HG02642 (cell line): Measurements from ENCODE around the gene BMP10.

Experiments used
- ATAC-seq: cut with Tn5 transposase; IDR thresholded peaks from one replicate; pipeline ENCODE4 v1.9.1; 2021; ENCODE audit warnings: mild to moderate bottlenecking; ENCODE audit not compliant: unreplicated experiment, poor library complexity

BMP10 gene

GRCh38 chr2:68855550-68855949, 15.6 kb downstream of the BMP10 start:
- ATAC-seq: no peak

DNA sequence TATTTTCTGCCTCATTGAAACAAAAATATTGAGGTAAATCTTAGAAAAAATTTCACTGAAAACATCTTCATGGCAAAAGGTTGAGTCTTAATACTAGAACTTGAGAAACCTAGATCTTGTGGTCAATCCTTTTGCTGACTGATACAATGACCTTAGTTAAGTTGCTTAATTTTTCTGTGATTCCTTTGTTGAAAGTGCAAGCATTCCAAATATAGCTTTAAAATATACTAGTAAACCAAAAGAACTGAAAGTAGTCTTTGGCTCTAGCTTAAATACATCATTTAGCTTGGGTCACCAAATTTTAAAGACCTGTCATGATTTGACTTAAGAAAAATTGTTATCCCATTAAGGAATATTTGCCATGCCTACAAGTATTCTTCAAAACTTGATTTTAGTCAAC, 16.7 kb downstream of the BMP10 start:
- no peak for ATAC-seq

DNA sequence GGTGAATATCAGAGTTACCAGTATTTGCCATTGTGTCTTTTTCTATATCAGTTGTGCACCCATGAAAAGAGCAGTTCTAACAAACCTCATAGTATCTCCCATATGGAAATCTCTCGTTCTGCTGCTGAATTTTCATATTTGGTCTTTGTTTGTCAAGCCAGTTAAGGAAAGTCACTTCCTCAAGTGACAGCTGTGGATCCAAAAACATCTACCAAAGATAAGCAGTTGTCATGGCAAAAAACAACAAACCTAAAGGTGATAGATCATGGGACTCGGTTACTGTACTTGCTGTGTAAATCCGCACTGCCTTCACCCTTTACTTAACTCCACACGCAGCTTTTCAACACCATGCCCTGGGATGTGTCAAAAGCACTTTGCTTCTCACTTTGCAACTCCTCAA, 17.3 kb downstream of the BMP10 start:
- no peak for ATAC-seq

DNA sequence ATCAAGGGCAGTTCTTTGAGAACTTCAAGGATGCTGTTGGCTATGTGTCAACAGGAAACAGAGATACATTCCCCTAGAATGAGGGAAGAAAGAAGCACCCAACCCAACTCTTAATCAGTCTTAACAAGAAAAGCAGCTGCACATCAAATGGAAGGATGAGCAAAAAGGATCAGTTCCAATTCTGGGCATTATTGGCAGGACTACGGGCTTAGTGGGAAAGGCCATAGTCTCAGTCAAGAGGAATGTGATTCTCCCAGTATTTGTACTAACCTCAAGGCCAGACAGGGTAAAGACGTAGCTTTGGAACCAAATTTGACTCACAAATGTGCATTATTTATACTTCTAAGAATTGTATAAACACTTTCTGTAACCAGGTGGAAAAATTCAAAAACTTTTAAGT, 18.2 kb downstream of the BMP10 start:
- no peak for ATAC-seq

DNA sequence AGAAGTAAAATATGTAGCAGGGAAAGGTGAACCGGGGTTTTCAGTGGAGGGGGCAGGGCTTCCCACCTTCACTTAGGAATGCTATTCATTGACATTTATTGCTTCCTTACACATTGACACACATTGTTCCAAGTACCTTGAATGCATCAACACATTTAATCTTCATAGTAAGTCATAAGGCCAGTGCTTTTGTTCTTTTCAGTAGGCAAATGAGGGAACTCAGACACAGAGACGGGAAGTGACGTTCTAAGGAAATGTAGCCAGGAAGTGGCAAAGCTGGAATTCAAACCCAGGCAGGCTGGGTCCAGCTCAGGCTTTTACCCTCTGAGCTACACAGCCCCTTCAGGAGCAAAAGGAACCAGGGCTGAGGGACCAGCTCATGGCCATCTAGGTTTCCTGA, 20.7 kb downstream of the BMP10 start:
- ATAC-seq: no peak

DNA sequence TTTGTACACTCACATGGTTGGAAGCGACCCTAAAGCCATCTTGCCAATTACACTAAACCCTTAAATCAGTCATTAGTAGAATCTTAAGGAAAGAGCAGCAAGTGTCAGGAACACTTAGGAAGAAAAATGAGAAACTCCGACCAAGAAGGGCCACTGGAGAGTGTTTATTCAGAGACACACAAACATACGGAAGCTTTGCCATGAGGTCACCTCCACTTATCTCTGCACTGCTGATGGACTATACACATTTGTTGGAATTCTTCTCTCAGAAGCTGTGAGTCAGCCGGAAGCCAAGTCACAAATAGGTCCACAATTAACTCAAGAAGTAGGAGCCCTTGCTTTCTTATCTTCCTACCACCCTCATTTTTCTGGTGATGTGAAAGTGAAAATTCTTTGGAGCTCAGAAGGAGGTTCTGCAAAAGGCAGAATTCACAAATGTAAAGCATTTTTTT, 21.6 kb downstream of the BMP10 start:
- no peak for ATAC-seq

- ATAC-seq: no peak
Measured at GRCh38 chr2:68847751-68848150, 23.4 kb downstream of the BMP10 start.

DNA sequence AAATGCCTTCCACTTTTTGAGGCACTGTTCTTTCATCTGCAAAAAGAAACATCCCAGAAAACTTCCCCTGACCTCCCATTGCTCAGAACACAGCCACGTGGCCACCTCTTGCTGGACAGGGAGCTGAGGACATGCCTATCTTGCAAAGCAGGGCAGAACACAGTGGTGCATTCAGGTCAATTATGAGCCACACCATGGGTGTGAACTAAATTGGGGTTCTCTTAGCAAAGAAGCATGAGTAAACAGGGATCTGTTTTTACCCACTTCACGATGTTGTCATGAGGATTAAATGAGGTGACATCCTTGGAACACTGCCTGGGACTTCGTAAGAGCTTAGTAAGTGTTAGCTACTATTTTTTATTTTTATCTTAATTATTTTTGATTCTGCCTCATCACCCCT, 25.1 kb downstream of the BMP10 start:
- ATAC-seq: no peak

DNA sequence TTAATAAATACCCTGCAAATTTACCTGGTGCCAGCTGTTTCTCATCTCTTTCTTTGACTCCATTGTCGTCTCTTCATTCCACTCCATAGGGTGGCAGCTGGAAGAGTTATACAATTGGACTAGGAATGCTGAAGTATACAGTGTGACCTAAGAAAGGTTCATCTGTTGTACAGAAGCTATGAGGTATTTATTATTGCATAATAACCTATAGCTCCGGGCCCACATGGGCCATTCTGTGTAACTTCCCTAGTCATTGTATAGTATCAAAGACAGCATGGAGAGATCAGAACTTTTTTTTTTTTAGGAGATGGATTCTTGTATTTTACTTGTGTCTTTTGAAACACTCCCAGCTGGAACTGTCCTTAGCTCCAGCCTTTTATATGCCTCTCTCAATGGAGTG, 26.2 kb downstream of the BMP10 start:
- no peak for ATAC-seq

DNA sequence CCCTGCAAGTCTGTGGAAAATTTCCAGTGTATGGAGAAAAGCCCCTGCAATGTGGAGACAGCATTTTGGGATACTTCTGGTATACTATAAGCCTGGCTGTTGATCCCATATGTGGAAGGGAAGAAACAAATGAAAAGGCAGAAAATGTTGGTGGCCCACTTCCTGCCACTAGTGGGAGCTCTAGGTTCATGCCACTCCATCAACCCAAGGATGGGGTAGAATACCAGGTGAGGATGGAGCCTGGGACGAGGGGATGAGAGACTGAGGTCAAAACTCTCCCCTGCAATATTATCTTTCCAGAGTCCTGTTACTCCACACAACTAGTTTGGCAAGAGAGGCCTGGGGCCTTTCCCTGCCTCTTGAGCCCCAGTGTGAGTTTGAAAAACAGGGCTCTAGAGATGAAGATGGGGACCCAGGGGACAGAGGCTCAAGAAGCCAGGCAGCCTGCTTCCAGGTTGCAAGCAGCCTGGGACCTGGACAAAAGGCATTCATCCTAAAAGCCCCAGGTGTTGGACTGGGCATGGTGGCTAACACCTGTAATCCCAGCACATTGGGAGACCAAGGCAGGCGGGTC, 31.9 kb downstream of the BMP10 start:
- ATAC-seq: no peak

GRCh38 chr2:68838641-68839040, 32.6 kb downstream of the BMP10 start:
- no peak for ATAC-seq

DNA sequence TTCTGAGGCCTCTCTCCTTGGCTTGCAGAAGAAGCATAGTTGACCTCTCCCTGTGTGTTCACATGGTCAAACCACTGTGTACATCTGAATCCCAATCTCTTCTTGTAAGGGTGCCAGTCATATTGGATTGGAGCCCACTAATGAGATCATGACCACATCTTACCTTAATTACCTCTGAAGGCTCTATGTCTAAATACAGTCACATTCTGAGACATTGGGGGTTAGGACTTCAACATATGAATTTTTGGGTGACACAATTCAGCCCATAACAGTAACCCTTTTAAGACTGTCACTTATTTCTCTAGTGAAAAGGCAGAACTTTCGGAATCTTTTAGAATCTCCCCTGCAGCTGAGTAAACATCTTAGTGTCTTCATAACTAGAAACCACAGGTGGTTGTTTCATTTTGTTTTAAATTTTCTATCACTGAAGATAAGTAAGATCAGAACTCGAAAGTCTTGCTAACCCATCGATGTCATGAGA, 33.3 kb downstream of the BMP10 start:
- ATAC-seq: peak; percentile 67

DNA sequence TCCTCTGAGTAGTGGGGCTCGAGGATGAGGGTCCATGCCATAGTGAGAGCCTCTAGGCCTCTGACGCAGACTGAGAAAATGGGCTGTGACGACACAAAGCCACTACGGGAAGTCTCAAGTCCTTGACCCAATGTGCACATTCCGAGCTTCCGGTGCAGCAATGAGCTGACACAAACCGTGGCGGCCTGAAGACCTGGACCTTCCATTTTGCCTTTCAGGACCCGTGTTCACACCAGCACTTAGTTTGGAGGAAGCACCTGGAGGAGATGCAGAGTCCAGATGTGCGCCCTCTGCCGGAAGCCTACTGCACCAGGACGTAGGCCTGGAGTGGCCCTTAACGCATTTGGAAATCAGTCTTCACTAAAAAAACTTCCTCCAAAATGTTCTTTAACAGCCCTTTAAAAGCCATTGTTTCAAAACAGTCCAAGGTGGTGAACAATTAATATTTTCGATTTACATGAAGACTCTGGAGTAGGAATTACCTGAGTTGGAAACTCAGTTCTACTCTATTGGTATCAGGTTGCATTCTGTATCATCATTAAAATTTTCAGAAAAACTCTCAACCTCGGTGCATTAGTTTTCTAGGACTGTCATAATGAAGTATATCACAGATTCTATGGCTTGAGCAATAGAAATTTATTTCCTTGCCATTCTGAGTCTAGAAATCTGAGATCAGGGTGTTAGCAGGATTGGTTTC, 33.9 kb downstream of the BMP10 start:
- ATAC-seq: peak; percentile 42

DNA sequence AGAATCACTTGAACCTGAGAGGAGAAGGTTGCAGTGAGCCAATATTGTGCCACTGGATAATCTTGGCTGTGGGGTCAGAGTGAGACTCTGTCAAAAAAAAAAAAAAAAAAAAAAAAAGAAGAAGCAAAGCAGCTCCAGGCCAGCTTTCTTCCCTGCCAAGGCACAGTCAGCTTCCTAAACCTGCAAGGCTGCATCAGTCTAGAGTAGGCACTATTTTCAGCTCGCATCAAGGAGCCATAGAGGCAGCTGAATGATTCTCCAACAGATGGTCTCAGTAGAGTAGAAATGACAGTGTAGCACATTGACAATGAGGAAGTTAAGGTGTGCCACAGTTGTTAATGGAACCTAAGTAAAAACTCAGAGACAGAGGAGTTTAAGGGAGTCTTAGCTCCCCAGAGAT, 35.6 kb downstream of the BMP10 start:
- no peak for ATAC-seq

DNA sequence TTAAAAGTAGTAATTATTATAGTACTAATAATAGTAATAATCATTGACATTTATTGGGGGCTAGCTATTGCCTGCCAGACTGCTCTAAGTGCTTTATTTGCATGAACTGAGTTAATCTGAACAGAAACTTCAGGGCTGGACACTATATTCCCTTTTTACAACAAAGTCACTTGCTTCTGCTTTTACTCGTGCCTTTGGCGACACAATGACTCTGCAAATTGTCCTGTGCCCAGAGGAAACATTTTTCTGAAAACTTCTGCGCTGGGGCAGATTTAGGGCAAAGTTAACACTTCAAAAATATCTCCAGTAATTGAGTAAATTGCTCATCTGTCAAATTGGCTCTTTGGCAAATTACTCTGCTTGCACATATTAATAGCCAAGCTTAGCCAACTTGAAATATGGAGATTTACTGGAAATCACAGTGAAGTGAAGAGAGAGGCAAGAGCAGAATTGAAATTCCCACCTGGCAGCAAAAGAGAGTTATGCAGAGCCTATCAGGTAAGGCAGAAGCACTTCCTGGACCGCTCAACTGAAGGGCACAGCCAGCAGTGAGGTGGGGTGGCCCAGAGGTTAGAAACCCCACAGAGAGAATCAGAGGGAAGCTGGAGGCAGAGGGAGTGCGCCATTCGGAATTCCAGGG, 36.3 kb downstream of the BMP10 start:
- no peak for ATAC-seq

- ATAC-seq: no peak
Measured at GRCh38 chr2:68833162-68833561, 38.0 kb downstream of the BMP10 start.

- peak; percentile 77 for ATAC-seq
Measured at GRCh38 chr2:68832233-68832869, 38.8 kb downstream of the BMP10 start.

DNA sequence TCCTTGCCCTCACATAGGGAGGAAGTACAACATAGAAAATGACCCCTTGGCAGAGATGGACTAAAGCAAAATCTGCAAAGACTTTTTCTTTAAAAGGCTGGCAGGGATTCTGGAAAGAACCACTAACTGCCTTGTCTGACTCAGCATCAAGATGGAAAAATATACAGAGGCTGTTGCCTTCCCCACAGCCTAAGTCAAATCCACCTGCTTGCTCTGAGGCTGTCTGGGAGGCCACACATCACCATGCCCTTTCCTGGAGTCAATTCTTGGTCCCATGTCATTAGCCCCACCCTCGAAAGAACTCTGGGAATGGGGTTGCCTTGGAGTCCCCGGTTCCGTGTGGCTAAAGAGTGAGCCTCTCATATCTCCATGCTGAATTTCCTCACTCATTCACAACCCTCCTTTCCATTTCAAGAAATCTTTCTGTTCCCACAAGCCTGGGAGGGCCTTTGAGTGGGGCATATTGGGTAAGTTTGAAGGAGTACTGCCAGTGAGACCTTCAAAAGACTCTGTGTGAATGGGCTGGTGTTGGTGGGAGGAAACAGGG, 39.4 kb downstream of the BMP10 start:
- ATAC-seq: no peak

DNA sequence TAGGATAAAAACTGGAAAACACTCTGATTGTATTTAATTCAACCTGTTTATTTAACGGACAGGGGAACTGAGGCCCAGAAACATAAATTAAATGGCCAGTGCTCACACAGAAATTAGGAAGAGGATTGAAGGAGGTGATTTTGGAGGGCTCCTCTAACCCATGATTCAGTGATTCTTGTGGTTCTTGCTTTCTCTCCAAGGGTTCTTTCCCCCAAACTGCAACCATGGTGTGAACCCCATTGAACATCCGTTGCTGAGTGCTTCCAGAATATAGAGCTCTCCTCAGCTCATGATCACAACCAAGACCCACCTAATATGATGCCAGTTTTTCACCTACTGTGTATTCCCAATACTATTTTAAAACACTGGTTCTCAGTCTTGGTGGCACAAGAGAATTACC, 41.4 kb downstream of the BMP10 start:
- ATAC-seq: no peak

- ATAC-seq: no peak
Measured at GRCh38 chr2:68828887-68829708, 42.1 kb downstream of the BMP10 start.
